ENCODE results near the gene CTBP1.
A peak's percentile ranks its signal among the peaks of the same experiment; 100 is the strongest.

Gene CTBP1

DNA sequence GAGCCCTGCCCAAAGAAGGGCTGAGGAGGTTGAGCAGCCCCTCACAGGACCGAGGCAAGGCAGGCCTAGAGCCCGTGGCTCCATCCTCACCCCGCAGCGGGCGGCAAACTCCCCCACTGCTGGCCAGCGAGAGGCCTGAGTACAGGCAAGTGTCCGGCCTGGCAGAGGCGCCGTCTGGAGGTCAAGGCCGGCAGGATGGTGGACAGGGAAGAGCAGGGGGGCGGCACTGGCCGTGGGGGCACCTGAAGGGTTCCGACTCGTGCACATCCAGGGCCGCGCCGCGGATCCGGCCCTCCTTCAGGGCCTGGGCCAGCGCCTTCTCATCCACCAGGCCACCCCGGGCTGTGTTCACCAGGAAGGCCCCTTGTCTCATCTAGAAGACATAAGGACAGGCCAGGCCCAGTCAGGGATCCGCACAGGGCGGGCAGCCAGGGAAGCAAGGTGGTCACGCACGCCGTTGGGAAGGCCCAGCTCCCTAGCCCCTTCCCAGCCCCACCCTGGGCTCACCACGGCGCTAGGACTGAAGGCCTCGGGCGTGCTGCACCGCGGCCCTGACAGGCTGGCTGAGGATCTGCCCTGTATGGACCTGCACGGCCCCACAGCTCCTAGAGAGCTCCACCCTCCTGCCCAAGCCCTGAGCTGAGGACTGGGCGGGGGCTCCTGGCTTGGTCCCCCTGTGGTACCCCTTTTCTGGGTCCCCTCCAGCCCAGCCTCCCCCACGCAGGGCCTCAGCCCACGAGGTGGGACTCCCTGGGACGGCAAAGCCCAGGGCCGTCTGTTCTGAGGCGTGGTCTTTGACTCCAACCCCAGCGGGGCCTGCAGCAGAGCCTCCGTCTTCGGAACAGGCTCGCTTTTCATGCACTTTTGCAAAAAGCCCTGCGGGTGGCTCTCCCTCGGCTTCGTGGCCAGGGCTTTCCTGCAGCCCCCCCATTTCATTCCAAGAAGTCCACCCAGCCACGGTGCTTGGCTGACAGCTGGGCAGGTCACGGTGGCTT lies 34.5 kb downstream of the CTBP1 start:
- no peak overlapping the region for H2AFZ ChIP-seq (ENCODE audit: low read depth, low read length)
- no peaks in the 10 kb centered on the region for H3K27me3 ChIP-seq (ENCODE audit: control insufficient read depth in 1 of 2, insufficient read depth in 1 of 2, low read length in 2 of 2)
- H2AK5ac ChIP-seq (ENCODE audit: low read length, severe bottlenecking), result no peak overlapping the region
- peak overlapping the region; percentile 43 for H4K8ac ChIP-seq (ENCODE audit: low read length)
- H3K14ac ChIP-seq (ENCODE audit: low read length in 2 of 2), result no peak overlapping the region
- no peak overlapping the region for H2BK120ac ChIP-seq (ENCODE audit: low read depth, low read length)
- H2BK12ac ChIP-seq (ENCODE audit: low read length in 2 of 2), result peak overlapping the region in 1 of 2 experiments; percentile 78
- no peak overlapping the region for H3K4ac ChIP-seq (ENCODE audit: low read depth in 1 of 2, low read length in 2 of 2)
- H3K4me1 ChIP-seq (ENCODE audit: control insufficient read depth, insufficient read depth, low read depth, low read length), result peaks cover 35% of the 10 kb centered on the region
- whole genome bisulfite sequencing, result 96% methylated on average over 48 of the region's 48 CpGs
- no peak for DNase-seq
- no peak overlapping the region for H2BK5ac ChIP-seq (ENCODE audit: low read depth, low read length, poor library complexity, severe bottlenecking)
- H3K36me3 ChIP-seq (ENCODE audit: control insufficient read depth in 1 of 2, insufficient read depth in 2 of 2, low read depth in 1 of 2, low read length in 2 of 2), result peaks cover 68 to 79% of the 10 kb centered on the region in 2 experiments
- H3K4me2 ChIP-seq (ENCODE audit: low read length, poor library complexity, severe bottlenecking), result no peak overlapping the region
- no peak overlapping the region for H3K23ac ChIP-seq (ENCODE audit: low read length in 2 of 2)
- H3K27ac ChIP-seq (ENCODE audit: low read length, poor library complexity, severe bottlenecking), result no peak overlapping the region
- H3K9ac ChIP-seq (ENCODE audit: low read length), result peak overlapping the region; percentile 10
- H4K91ac ChIP-seq (ENCODE audit: low read length), result no peak overlapping the region
- no peaks in the 10 kb centered on the region for H3K9me3 ChIP-seq (ENCODE audit: control insufficient read depth, low read length)
- H2BK15ac ChIP-seq (ENCODE audit: low read depth, poor library complexity, severe bottlenecking), result no peak overlapping the region
- no peak overlapping the region for H3K4me3 ChIP-seq (ENCODE audit: insufficient read depth in 1 of 2, low read depth in 1 of 2, low read length in 2 of 2)
- H3K79me1 ChIP-seq (replicated peaks; ENCODE audit: low read length, poor library complexity, severe bottlenecking), result peaks cover 52% of the 10 kb centered on the region
- H3K18ac ChIP-seq (ENCODE audit: low read depth in 1 of 2, low read length in 2 of 2), result peak overlapping the region in 1 of 2 experiments; percentile 49

DNA sequence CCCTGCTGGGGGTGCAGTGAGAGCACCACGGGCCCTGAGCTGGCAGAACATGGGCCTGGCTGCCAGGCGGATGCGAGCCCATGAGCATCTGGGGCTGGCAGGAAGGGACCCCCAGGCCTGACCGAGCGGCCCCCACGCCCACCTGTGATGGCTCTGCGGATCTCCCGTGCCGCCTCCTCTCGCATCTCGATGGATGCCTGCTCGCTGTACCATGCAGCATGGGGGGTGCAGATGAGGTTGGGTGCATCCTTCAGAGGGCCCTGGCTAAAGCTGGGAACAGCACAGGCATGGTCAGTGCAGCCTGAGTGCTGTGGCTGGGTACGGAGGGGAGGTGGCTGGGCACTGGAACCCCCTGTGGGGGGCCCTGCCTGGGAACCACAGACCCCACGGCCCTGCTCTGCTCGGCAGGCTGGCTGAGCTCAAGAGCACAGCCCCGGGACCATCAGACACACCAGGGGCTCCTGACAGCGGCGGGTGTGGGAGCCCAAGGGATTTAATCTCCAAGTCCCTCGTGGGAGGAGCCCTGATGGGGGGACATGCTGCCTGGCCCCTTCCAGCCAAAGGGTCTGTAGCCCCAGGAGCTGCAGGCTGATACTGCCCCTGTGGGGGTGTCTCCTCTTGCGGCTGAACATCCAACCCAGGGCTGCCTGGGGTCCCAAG lies 35.5 kb downstream of the CTBP1 start:
- H4K91ac ChIP-seq (ENCODE audit: low read length), result peak overlapping the region; percentile 5
- no peak overlapping the region for H3K4ac ChIP-seq (ENCODE audit: low read depth in 1 of 2, low read length in 2 of 2)
- H3K79me1 ChIP-seq (replicated peaks; ENCODE audit: low read length, poor library complexity, severe bottlenecking), result peaks cover 52% of the 10 kb centered on the region
- peaks cover 44% of the 10 kb centered on the region for H3K4me1 ChIP-seq (ENCODE audit: control insufficient read depth, insufficient read depth, low read depth, low read length)
- no peak overlapping the region for H3K27ac ChIP-seq (ENCODE audit: low read length, poor library complexity, severe bottlenecking)
- no peak overlapping the region for H2BK12ac ChIP-seq (ENCODE audit: low read length in 2 of 2)
- H2AFZ ChIP-seq (ENCODE audit: low read depth, low read length), result no peak overlapping the region
- H3K9me3 ChIP-seq (ENCODE audit: control insufficient read depth, low read length), result no peaks in the 10 kb centered on the region
- H3K23ac ChIP-seq (ENCODE audit: low read length in 2 of 2), result no peak overlapping the region
- H3K27me3 ChIP-seq (ENCODE audit: control insufficient read depth in 1 of 2, insufficient read depth in 1 of 2, low read length in 2 of 2), result no peaks in the 10 kb centered on the region
- DNase-seq, result no peak
- WGBS, result 95% methylated on average over 20 of the region's 20 CpGs
- H4K8ac ChIP-seq (ENCODE audit: low read length), result peak overlapping the region; percentile 21
- no peak overlapping the region for H3K9ac ChIP-seq (ENCODE audit: low read length)
- no peak overlapping the region for H2BK120ac ChIP-seq (ENCODE audit: low read depth, low read length)
- peaks cover 65 to 88% of the 10 kb centered on the region in 2 experiments for H3K36me3 ChIP-seq (ENCODE audit: control insufficient read depth in 1 of 2, insufficient read depth in 2 of 2, low read depth in 1 of 2, low read length in 2 of 2)
- no peak overlapping the region for H3K4me3 ChIP-seq (ENCODE audit: insufficient read depth in 1 of 2, low read depth in 1 of 2, low read length in 2 of 2)
- H3K18ac ChIP-seq (ENCODE audit: low read depth in 1 of 2, low read length in 2 of 2), result peak overlapping the region in 1 of 2 experiments; percentile 49
- no peak overlapping the region for H2BK5ac ChIP-seq (ENCODE audit: low read depth, low read length, poor library complexity, severe bottlenecking)
- H2AK5ac ChIP-seq (ENCODE audit: low read length, severe bottlenecking), result no peak overlapping the region
- H2BK15ac ChIP-seq (ENCODE audit: low read depth, poor library complexity, severe bottlenecking), result no peak overlapping the region
- H3K4me2 ChIP-seq (ENCODE audit: low read length, poor library complexity, severe bottlenecking), result no peak overlapping the region
- no peak overlapping the region for H3K14ac ChIP-seq (ENCODE audit: low read length in 2 of 2)

DNA sequence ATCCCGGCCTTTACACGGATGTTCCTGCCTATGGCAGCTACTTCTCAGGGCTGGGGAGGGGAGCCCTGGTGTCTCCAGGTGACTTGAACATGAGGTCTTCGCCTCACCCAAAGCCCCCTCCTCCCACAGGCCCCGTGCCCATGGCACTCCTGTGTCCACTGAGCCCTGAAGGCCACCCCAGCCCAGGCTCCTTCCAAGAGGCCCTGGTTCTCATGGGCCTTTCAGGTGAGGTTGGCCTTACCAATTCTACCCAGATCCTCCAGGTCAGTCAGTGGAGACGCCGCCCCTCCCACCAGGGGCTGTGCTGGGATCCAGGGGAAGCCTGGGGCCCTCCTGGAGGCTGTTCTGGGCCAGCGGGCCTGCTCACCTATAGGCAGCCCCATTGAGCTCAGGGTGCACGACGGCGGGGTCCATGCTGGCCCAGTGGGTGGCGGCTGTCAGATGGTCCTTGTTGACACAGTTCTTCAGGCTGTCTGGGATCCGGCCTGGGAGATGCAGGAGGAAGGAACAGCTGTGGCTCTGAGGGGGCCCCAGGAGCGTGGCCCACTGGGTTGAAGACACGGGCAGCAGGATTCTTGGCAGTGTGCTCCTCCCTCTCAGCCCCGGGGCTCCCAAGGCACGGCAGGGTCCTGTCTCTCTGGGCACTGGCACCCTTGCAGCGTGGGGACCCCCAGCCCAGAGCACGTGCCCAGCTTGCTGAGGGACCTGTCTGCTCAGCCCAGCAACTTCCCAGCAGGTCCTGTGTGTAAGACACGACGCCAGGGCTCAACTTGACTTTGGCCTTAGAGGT lies 36.2 kb downstream of the CTBP1 start:
- 97% methylated on average over 20 of the region's 20 CpGs for WGBS
- no peak overlapping the region for H3K4me2 ChIP-seq (ENCODE audit: low read length, poor library complexity, severe bottlenecking)
- no peak overlapping the region for H3K9ac ChIP-seq (ENCODE audit: low read length)

More for the DNA sequence above, 36.2 kb downstream of the CTBP1 start:
- Histone ChIP-seq H2BK120ac (ENCODE audit: low read depth, low read length) (no peak overlapping the region), H3K27me3 (ENCODE audit: control insufficient read depth in 1 of 2, insufficient read depth in 1 of 2, low read length in 2 of 2) (no peaks in the 10 kb centered on the region), H2AK5ac (ENCODE audit: low read length, severe bottlenecking) (no peak overlapping the region), H2BK15ac (ENCODE audit: low read depth, poor library complexity, severe bottlenecking) (no peak overlapping the region), H2BK5ac (ENCODE audit: low read depth, low read length, poor library complexity, severe bottlenecking) (no peak overlapping the region), H3K23ac (ENCODE audit: low read length in 2 of 2) (no peak overlapping the region), H3K4me1 (ENCODE audit: control insufficient read depth, insufficient read depth, low read depth, low read length) (peaks cover 51% of the 10 kb centered on the region), H3K4ac (ENCODE audit: low read depth in 1 of 2, low read length in 2 of 2) (no peak overlapping the region), H4K8ac (ENCODE audit: low read length) (peak overlapping the region; percentile 21), H2BK12ac (ENCODE audit: low read length in 2 of 2) (peak overlapping the region in 1 of 2 experiments; percentile 21), H4K91ac (ENCODE audit: low read length) (peak overlapping the region; percentile 20), H3K18ac (ENCODE audit: low read depth in 1 of 2, low read length in 2 of 2) (peak overlapping the region in 1 of 2 experiments; percentile 22), H3K9me3 (ENCODE audit: control insufficient read depth, low read length) (no peaks in the 10 kb centered on the region), H3K79me1 (replicated peaks; ENCODE audit: low read length, poor library complexity, severe bottlenecking) (peaks cover 51% of the 10 kb centered on the region), H3K4me3 (ENCODE audit: insufficient read depth in 1 of 2, low read depth in 1 of 2, low read length in 2 of 2) (no peak overlapping the region), H2AFZ (ENCODE audit: low read depth, low read length) (no peak overlapping the region), H3K14ac (ENCODE audit: low read length in 2 of 2) (no peak overlapping the region), H3K27ac (ENCODE audit: low read length, poor library complexity, severe bottlenecking) (no peak overlapping the region), H3K36me3 (ENCODE audit: control insufficient read depth in 1 of 2, insufficient read depth in 2 of 2, low read depth in 1 of 2, low read length in 2 of 2) (peaks cover 60 to 89% of the 10 kb centered on the region in 2 experiments)
- no peak for DNase-seq

All from mesenchymal stem cell (in vitro differentiated cells and primary cell).